GM10847 (cell line): ENCODE results near the gene CHPT1.
A peak's percentile ranks its signal among the peaks of the same experiment; 100 is the strongest.

Source experiments
- POLR2A ChIP-seq: IDR thresholded peaks from 2 replicates; pipeline ENCODE4 v1.6.1; 2011; ENCODE audit not compliant: insufficient read length; ENCODE audit errors: extremely low read depth

Gene CHPT1

DNA sequence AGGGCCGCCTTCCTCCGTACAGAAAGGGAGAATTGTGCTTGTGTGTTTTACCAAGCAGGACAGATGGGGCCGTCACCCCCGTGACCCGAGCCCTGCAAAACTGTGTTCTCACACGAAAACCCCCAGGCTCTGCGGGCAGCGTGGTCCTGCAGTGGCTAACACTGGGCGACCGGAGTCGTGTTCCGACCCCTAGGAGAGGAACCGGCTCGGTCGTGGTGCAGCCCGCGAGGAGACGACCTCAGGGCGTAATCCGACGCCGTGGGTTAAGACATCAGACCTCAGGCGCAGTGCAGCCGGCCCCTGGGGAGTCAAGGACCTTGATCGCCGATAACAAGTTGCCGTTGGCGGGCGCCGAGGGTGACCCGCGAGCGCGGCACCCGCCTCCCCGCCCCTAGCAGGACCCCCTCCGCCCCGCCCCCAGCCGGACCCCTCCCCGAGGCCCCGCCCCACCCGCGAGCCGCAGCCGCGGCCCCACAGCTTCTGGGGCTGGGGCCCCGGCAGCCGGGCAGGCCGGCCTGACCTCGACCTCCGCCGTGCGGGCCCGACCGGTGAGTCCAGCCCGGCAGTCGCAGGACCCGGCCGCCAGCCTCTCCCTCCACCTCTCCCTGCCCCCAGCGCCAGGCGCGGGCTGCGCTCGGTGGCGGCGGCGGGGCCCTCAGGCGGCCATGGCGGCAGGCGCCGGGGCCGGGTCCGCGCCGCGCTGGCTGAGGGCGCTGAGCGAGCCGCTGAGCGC, at the start of gene CHPT1:
Gene CHPT1, plus strand, starts transcription at position 444 of the 733 bp plus-strand sequence. Its CDS starts 222 bp downstream, at position 666.
- peak; percentile 45 for TF ChIP-seq POLR2A

DNA sequence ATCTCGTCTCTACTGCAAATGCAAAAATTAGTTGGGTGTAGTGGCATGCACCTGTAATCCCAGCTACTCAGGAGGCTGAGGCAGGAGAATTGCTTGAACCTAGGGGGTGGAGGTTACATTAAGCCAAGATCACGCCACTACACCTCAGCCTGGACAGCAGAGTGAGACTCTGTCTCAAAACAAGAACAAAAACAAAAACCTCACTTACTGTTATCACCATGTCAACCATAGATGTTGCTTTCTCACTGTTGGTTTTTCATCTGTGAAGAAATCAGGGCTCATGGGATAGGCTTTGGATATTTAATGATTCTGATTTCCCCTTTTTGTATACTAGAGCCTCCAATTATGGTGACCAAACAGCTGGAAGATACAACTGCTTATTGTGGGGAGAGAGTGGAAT, 49.7 kb upstream of the CHPT1 start:
- no peak for TF ChIP-seq POLR2A

DNA sequence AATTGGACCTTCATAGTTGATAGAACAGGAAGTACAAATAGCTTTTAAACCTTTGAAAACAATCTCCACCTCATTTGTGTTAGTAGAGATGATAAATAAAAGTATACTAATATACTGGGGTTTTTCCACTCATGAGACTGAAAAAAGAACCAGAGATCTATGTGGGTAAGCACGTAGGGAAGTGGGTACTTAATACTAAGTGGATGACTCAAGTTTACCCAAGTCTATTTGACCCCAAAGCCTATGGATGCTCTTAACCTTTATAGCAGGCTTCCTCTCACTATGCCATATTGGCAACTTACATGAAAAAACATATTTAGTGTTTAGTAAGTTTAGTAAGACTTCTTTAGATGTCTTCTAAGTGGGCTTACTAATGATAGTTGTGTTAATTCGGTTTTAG, 49.2 kb upstream of the CHPT1 start:
- TF ChIP-seq POLR2A: no peak

DNA sequence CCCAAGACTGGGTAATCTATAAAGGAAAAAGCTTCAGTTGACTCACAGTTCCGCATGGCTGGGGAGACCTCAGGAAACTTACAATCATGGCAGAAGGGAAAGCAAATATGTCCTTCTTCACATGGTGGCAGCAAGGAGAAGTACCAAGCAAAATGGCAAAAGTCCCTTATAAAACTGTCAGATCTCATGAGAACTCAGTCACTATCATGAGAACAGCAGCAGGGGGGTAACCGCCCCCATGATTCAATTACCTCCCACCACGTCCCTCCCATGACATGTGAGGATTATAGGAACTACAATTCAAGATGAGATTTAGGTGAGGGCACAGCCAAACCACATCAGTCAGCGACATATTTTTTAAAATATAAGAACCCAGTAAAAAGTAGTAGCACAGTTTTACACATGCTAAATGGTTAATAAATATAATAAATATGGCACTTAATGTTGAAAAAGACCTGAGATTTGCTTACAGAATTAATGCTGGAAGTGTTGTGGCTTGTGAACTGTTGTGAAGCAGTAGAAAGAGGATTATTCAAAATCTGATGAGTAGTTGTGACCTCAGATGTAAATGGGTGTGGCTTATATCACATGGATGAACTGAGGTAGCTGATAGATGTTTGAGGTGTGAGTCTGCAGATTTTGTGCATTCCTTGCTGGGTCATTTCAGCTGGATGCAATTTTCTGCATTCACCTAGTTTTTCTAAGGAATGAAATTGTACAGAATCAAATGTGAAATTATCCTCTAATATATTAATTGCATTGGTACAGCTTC, 46.9 kb upstream of the CHPT1 start:
- TF ChIP-seq POLR2A: no peak

DNA sequence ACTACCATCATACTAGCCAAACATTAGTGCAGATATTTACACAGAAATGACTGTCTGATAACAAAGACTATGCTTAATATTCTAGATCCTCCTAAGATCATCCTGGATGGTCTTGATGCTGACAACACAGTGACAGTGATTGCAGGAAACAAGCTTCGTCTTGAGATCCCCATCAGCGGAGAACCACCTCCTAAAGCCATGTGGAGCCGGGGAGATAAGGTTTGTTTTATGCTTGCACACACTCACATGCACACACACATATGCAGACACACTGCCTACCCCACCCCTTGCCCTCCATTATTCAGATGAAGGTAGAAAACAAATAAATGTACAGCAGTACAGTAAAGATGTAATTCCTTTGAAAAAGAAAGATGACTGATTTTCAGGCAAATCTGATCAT, 44.4 kb upstream of the CHPT1 start:
- no peak for TF ChIP-seq POLR2A

DNA sequence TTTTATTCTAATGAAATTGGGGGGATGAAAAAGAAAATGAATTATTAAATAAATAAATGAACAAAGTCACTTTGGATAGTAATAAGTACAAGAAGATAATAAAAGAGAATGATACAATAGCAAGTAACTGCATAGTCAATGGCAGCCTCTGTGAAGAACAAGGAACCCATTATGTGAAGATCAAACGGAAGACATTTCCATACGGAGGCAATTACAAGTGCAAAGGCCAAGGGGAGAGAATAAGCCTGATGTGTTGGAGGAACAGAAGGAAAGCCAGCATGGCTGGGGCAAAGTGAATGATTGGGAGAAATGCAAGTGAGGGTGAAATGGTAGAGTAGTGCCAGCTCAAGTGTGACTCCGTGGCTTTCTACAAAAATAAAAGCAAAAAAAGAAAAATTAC, 43.9 kb upstream of the CHPT1 start:
- TF ChIP-seq POLR2A: no peak

DNA sequence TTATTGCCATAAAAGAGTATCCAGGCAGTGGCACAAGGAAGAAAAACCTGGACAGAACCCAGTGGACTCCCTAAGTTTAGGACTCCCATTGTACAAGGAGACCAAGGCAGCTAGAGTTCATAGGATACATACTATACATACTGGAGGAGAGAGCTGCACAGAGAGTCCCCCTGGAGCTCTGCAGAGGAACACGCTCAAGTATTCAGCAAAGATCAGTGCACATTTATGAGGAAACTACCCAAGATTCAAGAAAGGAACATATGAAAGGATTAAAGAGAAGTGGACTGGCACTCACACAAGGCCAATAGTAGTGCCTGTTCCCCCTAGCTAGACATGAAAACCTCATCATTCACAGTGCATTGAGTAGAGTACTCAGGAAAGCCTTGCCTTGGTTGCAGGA, 43.0 kb upstream of the CHPT1 start:
- TF ChIP-seq POLR2A: no peak

DNA sequence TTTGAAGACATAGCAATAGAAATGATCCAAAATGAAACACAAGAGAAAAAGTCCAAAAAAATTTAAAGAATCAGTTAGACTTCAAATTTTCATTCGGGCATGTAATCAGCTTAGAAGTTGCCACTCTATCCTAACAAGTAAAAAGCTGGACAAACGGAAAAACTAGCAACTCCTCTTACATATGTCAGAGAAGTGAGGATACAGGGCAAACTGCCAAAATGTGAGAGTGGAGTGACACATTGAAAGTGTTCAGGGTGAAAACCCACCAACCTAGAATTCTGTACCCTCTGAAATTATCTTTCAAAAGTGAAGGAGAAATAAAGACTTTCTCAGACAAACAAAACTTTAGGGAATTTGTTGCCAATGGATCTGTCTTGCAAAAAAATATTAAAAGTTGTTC, 42.0 kb upstream of the CHPT1 start:
- TF ChIP-seq POLR2A: no peak

DNA sequence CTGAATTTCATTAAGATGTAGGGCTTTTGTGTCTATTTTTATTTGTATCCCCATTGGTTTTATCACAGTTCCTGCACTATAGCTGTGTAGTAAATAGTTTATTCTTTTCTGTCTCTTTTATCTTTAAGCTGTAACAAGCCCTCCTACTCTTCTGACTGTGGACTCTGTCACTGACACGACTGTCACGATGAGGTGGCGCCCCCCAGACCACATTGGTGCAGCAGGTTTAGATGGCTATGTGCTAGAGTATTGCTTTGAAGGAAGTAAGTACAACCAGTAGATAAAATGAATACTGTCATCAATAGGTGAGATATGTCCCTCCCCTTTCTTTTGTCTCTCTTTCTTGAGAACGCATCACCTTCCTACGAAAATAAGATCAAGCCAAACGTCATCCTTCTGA, 34.1 kb upstream of the CHPT1 start:
- no peak for TF ChIP-seq POLR2A

DNA sequence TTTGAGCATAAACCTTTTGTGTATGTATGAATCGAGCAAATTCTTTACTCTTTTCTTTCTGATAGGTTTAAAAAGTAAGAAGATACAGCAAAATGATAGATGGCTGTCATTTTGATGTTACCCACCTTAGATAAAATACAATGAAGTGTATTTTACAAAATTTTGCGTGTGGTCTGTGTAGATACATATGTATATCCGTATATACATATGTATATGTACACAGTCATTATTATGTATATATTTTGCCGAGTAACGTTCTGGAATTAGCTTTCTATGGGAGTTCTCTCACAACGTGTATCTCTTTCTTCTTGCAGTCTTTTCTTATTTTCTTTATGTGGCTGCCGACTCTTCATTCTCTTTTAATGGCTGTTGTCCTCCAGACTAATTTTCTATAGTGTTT, 32.4 kb upstream of the CHPT1 start:
- no peak for TF ChIP-seq POLR2A

DNA sequence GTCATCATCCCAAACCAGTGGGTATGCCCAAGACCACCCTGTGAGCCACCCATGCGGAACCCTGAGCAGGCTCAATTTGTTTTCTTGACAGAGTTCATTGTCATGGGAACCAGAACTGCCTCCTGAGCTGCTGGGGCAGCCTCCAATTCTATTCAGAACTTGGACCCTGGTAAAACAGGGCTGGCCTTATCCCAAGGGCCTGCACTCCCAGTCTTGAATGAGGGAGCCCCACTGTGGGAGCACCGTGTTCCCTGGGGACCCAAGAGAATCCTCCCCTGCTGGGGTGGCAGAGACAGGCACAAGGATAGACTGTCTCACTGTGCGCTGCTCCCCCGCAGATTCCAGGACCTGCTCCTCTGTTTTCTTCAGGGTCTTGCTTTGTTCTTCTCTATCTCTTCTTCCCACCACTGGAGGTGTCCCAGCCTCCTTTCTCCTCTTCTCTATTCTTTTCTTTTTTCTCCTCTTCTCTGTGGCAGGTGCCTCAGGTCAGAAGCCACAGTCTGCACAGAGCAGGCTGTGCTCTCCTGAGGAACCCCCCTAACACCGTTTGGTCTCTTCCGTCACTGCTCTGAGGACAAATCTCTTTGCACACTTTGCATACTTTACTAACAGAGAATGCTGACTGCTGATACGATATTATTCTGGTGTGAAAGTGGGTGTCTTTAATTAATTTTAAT, 31.2 kb upstream of the CHPT1 start:
- TF ChIP-seq POLR2A: no peak

DNA sequence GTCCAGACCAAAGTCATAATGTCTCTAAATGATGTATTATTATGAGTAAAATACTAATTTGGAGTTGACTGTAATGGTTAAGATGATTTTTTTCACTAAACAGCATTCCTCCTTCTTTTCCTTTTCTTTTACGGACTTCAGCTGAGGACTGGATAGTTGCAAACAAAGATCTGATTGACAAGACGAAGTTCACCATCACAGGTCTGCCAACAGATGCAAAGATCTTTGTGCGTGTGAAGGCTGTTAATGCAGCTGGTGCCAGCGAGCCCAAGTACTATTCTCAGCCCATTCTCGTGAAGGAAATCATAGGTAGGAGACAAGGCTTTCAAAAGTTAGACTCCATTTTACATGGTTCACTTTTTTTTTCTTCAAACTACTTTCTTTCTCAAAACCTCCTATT, 29.8 kb upstream of the CHPT1 start:
- TF ChIP-seq POLR2A: no peak

DNA sequence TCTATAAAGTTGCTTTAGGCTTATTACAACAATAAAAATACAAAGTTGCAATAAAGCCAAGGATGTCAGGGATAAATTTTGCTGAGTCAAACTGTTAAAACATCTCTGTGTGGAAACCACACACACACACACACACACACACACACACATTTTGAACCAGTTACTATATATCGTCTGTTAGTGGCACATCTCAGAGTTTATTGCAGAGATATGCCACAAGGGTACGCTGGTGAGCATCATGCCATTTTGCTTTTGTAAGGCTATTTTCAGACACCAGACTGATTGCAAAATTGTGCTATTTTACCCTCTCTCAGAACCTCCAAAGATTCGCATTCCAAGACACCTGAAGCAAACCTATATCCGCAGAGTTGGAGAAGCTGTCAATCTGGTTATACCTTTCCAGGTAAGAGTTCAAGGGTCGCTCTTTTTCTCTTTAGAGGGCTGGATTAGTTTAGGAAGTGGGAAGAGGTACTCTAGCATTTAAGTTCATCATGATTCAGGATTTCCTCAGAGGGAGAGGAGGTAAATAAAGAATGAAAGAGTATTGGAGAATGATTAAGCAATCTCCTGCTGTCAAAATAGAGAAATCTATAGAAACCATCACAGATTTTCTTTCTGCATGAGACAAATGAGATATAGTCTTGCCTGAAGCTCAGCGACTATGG, 27.3 kb upstream of the CHPT1 start:
- TF ChIP-seq POLR2A: no peak

DNA sequence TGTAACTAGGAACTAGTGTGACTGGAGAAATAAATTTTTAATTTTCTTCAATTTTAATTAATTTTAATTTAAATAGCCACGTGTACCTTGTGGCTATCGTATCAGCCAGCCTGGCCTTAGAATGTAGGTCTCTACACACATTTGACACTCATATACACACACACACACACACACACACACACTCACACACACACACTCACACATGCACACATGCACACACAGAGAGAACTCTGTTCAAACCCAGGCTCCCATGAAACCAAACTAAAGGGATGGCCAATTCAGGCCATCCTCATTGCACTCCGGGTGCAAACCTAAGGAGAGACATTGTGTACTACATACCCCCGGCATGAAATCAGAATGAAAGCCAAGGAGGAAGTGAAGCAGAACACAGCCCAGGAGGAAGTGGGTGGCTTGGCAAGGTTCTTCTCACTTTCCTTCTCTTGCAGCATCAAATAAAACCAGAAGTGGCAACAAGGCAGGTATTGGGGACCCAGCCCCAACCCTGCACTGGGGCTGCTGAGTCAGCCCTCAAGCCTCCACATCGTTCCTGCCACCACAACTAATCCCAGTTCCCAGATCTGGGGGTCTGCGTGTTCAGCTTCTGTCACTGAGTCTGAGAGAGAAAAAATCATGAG, 26.2 kb upstream of the CHPT1 start:
- TF ChIP-seq POLR2A: no peak

DNA sequence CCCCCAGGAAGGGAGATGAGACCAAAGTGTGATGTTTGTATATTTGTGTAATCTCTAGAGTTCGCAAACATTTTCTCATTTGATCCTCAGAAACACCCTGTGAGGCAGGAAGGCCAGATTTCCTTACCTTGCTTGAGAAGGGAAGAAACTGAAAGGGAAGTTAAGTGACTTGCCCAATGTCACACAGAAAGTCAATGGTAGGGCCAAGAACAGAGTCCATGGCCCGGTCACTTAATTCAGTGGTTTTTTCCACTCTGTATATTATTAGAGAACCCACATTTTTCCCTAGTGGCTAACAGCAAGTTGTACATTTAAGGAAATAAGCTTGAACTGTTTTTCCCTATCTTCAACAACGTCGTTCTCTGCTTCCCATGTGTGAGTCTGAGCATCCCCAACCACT, 25.6 kb upstream of the CHPT1 start:
- no peak for TF ChIP-seq POLR2A

DNA sequence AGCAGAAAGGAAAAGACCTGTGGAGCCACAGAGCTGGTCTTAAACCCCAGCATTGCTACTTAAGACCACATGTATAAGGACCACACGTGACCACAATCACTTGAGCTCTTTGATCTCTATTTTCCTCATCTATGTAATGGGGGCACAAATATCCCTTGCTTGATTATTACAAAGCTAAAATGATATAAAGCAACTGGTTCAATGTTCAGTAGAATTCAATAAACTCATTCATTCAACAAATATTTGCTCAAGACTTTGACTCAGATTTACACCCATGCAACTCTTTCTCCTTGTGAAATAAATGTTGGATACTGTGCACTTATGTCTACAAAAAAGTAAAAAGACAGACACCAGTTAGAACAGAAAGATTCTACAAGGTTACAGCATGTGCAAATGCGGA, 21.9 kb upstream of the CHPT1 start:
- TF ChIP-seq POLR2A: no peak

DNA sequence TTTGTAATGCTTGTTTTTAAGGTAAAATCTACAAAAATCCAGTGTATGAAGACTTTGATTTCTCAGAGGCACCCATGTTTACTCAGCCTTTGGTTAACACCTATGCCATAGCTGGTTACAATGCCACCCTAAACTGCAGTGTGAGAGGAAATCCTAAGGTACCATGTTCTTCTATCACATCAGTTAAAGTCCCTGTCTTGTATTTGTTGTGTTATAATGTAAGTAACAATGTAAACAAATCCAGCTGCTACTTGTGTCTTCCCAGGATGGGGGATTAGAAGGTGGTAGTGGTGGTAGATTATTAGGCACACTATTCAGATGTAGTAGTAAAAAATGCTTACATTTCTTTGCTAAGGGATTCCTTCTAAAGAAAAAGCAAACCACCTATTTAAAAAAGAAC, 19.4 kb upstream of the CHPT1 start:
- TF ChIP-seq POLR2A: no peak
